AG08396 (cell line): ENCODE results near the gene GSTM2.
A peak's percentile ranks its signal among the peaks of the same experiment; 100 is the strongest.
"Not testable (repeated sequence)": the region's sequence is repeated elsewhere in the genome, so short reads cannot be mapped to it uniquely, and the experiment has no call there.

Experiments used
- DNase-seq: peaks from one replicate; pipeline ENCODE4 v3.0.0; 2012; ENCODE audit warnings: low spot score, mixed read lengths

The GSTM2 gene

DNA sequence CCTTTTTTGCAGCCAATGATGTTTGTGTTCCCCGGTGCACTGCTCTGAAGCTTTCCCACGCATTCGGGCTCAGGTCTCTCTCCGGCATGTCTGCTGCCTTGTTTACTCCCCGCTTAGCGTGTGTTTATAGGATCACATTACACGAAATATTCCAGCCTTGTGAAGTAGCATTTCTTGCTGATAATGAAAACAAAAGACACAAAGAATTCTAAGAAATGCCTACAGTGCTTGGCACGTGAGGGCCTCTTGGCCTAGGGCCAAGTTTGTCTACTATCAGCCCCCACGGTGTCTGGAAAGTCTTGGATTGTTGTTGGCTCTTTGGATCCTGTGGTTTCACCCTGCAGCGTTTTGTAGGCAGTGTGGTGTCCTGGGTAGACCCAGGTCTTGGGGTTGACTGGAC lies 23.2 kb upstream of the GSTM2 start:
- DNase-seq: no peak

DNA sequence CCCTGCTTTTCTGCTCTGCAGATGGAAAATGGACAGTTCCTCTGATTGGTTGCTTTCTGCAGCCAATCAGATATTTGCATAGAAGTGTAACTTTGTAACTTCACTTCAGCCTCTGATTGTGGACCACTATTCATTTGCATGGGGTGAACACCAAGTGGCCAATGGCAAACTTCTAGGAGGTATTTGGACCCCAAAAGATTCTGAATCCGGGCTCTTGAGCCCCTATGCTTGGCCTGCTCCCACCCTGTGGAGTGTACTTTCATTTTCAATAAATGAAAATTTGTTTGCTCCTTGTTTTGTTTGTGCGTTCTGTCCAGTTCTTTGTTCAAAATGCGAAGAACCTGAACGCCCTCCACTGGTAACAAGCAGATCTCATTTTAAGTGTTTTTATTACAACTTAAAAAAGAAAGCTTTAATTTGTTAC lies 18.4 kb upstream of the GSTM2 start:
- DNase-seq: no peak

GRCh38 chr1:109650609-109651008 lies 17.2 kb upstream of the GSTM2 start:
- DNase-seq: no peak

DNA sequence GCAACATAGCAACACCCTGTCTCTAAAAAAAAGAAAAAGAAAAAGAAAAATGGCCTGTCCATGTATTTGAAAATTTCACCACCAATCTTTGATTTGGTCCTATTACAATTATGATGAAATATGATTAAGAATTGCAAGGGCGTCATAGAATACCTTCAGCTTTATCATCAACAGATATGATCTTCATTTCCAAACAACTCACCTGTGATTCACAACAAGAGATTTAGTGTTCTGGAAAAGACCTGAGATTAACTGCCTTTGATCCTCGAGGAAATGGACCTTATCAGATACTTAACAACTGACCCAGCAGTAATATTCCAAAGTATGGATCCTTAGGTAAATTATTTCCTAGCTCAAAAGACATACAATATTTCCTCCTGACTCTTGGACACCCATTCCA lies 15.5 kb upstream of the GSTM2 start:
- DNase-seq: no peak

GRCh38 chr1:109653306-109653705 lies 14.6 kb upstream of the GSTM2 start:
- DNase-seq: no peak

GRCh38 chr1:109654519-109654918 lies 13.3 kb upstream of the GSTM2 start:
- no peak for DNase-seq

GRCh38 chr1:109655615-109656519 lies 12.0 kb upstream of the GSTM2 start, which contains the start of gene GSTM4:
Gene GSTM4, plus strand, starts transcription at chr1:109656099. Its CDS starts 291 bp downstream, at chr1:109656390.
- DNase-seq: peak; percentile 84

- no peak for DNase-seq
These were observed 10.5 kb upstream of the GSTM2 start for GRCh38 chr1:109657395-109657794.

DNA sequence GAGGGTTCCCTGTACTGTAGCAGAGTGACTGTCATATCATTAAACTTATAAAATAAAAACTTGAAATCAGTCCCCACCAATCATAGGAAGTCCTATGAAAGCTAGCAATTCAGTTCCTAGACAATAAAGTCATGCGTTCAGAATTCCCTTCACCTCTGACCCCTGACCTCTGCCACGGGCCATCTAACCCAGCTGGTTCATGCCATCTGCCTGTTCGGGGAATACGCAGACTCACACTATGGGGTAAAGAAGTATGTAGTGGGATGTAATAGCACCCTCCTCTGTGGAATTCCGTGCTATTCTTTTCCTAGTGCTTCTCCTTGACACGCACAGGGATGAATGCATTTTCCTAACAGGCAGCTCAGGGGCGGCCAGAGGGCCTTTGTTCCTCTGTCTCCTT lies 9.9 kb upstream of the GSTM2 start:
- no peak for DNase-seq

DNA sequence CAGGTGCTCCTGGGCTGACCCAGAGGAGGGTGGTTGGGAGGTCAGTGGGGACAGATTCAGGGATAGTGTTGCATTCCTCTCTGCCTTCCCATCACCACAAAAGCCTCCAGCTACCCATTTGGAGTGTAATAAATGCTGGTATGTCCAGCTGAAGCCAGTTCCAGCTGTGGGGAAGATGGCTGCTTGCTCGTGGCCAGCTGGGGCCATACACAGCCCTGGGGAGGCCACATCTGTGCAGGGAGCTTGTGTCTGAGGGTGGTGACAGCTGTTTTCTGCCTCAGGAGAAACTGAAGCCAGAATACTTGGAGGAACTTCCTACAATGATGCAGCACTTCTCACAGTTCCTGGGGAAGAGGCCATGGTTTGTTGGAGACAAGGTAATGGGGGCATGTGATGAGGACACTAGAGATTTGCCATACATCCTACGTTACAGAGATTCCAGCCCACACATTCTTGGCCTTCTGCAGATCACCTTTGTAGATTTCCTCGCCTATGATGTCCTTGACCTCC lies 9.3 kb upstream of the GSTM2 start:
- no peak for DNase-seq

- no peak for DNase-seq
These were observed 8.7 kb upstream of the GSTM2 start for GRCh38 chr1:109659145-109659544.

DNA sequence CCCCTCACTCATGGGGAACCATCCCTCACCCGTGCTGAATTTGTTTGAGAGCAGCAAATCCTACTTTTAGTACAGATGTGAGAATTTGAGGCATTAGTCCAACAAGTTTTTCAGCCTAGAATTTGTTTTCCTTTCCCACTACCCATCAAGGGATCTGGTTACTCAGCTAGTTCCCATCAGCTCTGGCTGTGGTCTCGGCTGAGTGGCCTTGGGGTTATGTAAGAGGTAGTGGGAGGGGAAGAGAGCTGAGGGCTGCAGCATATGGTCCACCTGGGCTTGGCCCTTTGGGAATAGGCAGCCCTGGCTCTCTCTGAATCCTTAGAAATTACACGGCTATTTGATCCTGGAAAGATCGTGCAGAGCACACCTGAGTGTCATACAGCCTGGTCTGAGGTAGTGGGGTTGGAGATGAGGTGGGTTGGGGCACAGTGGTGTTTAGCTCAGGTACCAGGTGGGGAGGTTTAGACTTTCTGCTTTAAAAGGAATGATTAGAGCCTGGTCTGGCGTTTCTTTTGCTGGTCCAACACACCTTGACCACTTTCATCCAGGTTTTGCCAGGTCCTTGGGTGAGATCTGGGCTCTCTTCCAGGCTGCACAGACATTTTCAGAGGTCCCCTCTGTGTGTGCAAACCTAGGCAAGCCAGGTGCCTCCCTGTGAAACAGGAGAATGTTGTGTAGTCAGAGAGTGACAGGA lies 7.7 kb upstream of the GSTM2 start:
- no peak for DNase-seq

DNA sequence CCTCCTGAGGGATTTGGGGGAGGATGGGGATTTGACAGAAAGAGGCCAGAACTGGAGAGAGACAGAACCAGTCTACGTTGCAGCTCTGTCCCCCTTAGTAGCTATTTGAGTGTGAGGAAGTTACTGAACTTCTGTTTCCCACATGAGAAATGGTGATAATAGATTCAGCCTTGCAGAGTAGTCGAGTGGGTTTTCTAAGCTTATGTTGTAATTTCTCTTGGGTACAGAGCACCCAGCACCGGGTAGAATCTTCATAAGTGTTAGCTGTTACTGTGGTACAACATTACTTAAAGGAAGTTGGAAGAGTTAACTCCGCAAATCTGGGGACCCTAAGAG lies 7.2 kb upstream of the GSTM2 start:
- DNase-seq: not testable (repeated sequence)

GRCh38 chr1:109661391-109661790 lies 6.5 kb upstream of the GSTM2 start:
- no peak for DNase-seq

- no peak for DNase-seq
These were observed 3.2 kb upstream of the GSTM2 start for GRCh38 chr1:109664671-109665070.

- no peak for DNase-seq
These were observed 392 bp downstream of the GSTM2 start for GRCh38 chr1:109668123-109668775.

GRCh38 chr1:109669246-109669948 lies 1.5 kb downstream of the GSTM2 start:
- DNase-seq: no peak

- DNase-seq: not testable (repeated sequence)
These were observed 2.1 kb downstream of the GSTM2 start for GRCh38 chr1:109669949-109670302.

- DNase-seq: peak; percentile 0
These were observed 3.2 kb downstream of the GSTM2 start for GRCh38 chr1:109671067-109671466.

GRCh38 chr1:109673861-109674260 lies 6.0 kb downstream of the GSTM2 start:
- DNase-seq: not testable (repeated sequence)

GRCh38 chr1:109676683-109677381 lies 9.0 kb downstream of the GSTM2 start:
- not testable (repeated sequence) for DNase-seq
